ENCODE measurements around the gene ATP2C2.

ATP2C2 gene

DNA sequence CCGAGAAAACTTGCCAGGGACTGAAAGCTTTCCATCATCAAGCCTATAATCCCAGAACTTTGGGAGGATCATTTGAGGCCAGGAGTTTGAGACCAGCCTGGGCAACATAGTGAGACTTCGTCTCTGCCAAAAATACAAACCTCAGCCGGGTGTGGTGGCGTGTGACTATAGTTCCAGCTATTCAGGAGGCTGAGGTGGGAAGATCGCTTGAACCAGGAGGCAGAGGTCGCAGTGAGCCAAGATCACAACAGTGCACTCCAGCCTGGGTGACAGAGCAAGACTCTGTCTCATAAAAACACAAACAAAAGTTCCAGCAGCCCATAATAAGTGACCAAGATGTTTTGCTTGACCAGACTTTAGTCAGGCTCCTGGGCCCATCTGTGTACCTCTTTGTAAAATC is 134.2 kb downstream of the ATP2C2 start:
- Mint-ChIP-seq H3K4me3 (peak overlapping the region; percentile 59 to 91 (median 91)), H3K4me1 (peaks cover 11% of the 10 kb centered on the region), H3K36me3 (ENCODE audit: low read depth) (peaks cover 19% of the 10 kb centered on the region), H3K9me3 (no peaks in the 10 kb centered on the region), H3K27me3 (ENCODE audit: low read depth) (no peaks in the 10 kb centered on the region), H3K27ac (no peak overlapping the region)
- TF ChIP-seq CTCF (IDR thresholded peaks at IDR 0.05; ENCODE audit: unreplicated experiment in 3 of 3) = no peak

DNA sequence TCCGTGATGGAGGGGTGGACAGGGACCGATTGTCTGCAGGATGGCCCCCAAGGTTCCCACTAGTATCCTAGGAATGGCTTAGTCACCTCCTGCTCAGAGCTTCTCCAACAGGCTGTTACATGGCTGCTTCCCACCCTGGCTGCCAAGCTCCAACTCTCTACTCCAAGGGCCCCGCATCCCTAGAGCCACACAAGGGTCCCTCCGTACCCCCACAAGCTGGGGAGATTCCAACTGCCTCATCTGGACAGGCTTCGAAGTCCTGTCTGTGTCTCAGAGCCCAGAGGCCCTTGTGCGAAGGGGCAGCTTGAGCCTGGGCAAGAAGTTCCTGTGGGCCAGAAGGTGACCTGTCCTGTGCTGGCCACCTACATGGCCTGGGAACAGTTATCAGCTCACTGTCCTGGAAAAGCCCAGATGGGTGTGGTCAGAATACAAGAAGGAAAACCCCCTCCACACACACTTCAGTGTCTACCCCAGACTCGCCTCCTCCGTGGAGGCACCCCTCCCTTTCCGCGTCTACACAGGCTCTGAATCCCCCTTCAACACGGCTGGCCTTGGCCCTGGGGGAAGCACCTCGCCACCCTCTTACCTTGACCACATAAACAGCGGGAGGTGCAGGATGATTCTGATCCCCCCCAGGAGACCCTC is 135.5 kb downstream of the ATP2C2 start:
- H3K27ac Mint-ChIP-seq = peak overlapping the region in 2 of 3 experiments; percentile 61 to 91
- H3K4me3 Mint-ChIP-seq = peak overlapping the region; percentile 91 to 93 (median 91)
- peaks cover 11% of the 10 kb centered on the region for H3K4me1 Mint-ChIP-seq
- H3K36me3 Mint-ChIP-seq (ENCODE audit: low read depth) = peaks cover 12% of the 10 kb centered on the region
- H3K27me3 Mint-ChIP-seq (ENCODE audit: low read depth) = peaks cover 4% of the 10 kb centered on the region
- no peak for TF ChIP-seq CTCF (IDR thresholded peaks at IDR 0.05; ENCODE audit: unreplicated experiment in 3 of 3)
- no peaks in the 10 kb centered on the region for H3K9me3 Mint-ChIP-seq

GRCh38 chr16:84504420-84505248 is 136.3 kb downstream of the ATP2C2 start, which contains the start of gene MEAK7:
TSS of gene MEAK7 (minus strand) at chr16:84504659. CDS start at chr16:84498086, 6,573 bp downstream.
- no peaks in the 10 kb centered on the region for H3K9me3 Mint-ChIP-seq
- peak within 1 kb of the TSS; percentile 91 to 93 (median 91) for H3K4me3 Mint-ChIP-seq
- peaks cover 11% of the 10 kb centered on the region for H3K4me1 Mint-ChIP-seq
- TF ChIP-seq CTCF (IDR thresholded peaks at IDR 0.05; ENCODE audit: unreplicated experiment in 3 of 3) = no peak
- peak within 1 kb of the TSS; percentile 31 to 91 (median 82) for H3K27ac Mint-ChIP-seq
- H3K36me3 Mint-ChIP-seq (ENCODE audit: low read depth) = peaks cover 8% of the 10 kb centered on the region
- peaks cover 7% of the 10 kb centered on the region for H3K27me3 Mint-ChIP-seq (ENCODE audit: low read depth)

- no peaks in the 10 kb centered on the region for H3K9me3 Mint-ChIP-seq
- H3K27ac Mint-ChIP-seq = peak overlapping the region; percentile 31 to 91 (median 82)
- H3K4me1 Mint-ChIP-seq = peaks cover 11% of the 10 kb centered on the region
- H3K27me3 Mint-ChIP-seq (ENCODE audit: low read depth) = peaks cover 14% of the 10 kb centered on the region
- no peak for TF ChIP-seq CTCF (IDR thresholded peaks at IDR 0.05; ENCODE audit: unreplicated experiment in 3 of 3)
- H3K36me3 Mint-ChIP-seq (ENCODE audit: low read depth) = peaks cover 8% of the 10 kb centered on the region
- H3K4me3 Mint-ChIP-seq = peak overlapping the region; percentile 91 to 93 (median 91)
Measured at GRCh38 chr16:84505249-84506187, 137.2 kb downstream of the ATP2C2 start.

DNA sequence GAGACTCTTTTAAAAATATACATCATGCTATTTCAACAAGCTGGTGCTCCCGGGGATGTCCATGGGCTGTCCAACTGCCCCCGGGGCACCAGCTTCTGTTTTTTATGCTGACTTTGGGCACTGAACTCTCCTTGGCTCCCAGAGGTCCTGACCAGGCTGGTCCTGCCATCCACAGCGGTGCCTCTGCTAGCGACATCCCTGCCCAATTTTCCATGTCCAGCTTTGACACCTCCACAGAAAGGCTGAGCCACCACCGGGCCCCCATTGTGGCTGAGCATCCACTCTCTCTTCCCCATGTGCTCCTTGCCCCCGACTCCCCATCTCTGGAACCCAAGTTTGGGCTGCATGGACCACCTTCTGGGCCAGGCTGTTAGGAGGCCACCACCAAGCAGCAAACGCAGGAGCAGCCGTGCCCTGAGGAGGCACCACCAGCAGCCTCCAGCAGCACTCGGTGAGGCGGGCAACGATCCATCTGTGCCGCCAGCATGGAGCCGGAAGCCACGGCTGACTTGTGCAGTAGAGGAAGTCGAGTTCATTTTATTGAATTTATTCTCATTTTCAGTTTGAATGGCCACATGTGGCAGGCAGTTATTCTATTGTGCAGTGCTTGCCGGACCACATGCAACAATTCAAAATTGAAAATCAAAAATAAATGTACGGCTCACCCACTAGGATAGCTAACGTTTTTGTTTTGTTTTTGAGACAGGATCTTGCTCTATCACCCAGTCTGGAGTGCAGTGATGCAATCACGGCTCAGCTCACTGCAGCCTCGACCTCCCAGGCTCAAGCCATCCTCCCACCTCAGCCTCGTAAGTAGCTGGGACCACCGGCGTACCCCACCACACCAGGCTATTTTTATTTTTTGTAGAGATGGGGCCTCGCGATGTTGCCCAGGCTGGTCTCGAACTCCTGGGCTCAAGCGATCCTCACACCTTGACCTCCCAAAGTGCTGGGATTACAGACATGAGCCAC is 139.0 kb downstream of the ATP2C2 start:
- H3K27me3 Mint-ChIP-seq (ENCODE audit: low read depth) = peaks cover 21% of the 10 kb centered on the region
- peaks cover 18% of the 10 kb centered on the region for H3K4me1 Mint-ChIP-seq
- H3K36me3 Mint-ChIP-seq (ENCODE audit: low read depth) = peaks cover 4% of the 10 kb centered on the region
- peak overlapping the region; percentile 19 to 26 (median 25) for H3K4me3 Mint-ChIP-seq
- TF ChIP-seq CTCF (IDR thresholded peaks at IDR 0.05; ENCODE audit: unreplicated experiment in 3 of 3) = no peak
- H3K27ac Mint-ChIP-seq = no peak overlapping the region
- no peaks in the 10 kb centered on the region for H3K9me3 Mint-ChIP-seq
